HCT116 (cell line): Measurements from ENCODE around the gene ACER3.

Source experiments
- ELF1 ChIP-seq: IDR thresholded peaks from 2 replicates; pipeline ENCODE4 v1.6.1; 2012; ENCODE audit warnings: low read depth, borderline replicate concordance
- EZH2 ChIP-seq: fragments of 200-600 bp; sonication (generic); IDR thresholded peaks from 2 replicates; pipeline ENCODE4 v1.6.1; 2017; ENCODE audit warnings: antibody characterized with exemption, mixed run types
- FOSL1 ChIP-seq: IDR thresholded peaks from 2 replicates; pipeline ENCODE4 v1.6.1; 2012; ENCODE audit warnings: low read depth
- JUND ChIP-seq: IDR thresholded peaks from 2 replicates; pipeline ENCODE4 v1.6.1; 2012
- SRF ChIP-seq: IDR thresholded peaks from 2 replicates; pipeline ENCODE4 v1.6.1; 2012; ENCODE audit warnings: low read depth
- ZBTB33 ChIP-seq: IDR thresholded peaks from 2 replicates; pipeline ENCODE4 v1.6.1; 2011; ENCODE audit warnings: mild to moderate bottlenecking, low read length, moderate library complexity; ENCODE audit not compliant: insufficient replicate concordance; ENCODE audit errors: extremely low read depth
- ZNF274 ChIP-seq: fragments of 200-500 bp; sonication (Bioruptor generic); IDR thresholded peaks from 2 replicates; pipeline ENCODE4 v1.6.1; 2014; ENCODE audit warnings: mild to moderate bottlenecking, low read depth, low read length, inconsistent platforms
- TF ChIP-seq, protein P1 (sequence below), 3 experiments: fragments of 200-600 bp in 1 of 3; sonication (generic) in 1 of 3; IDR thresholded peaks in 2 of 3; conservative IDR thresholded peaks in 1 of 3; 2 replicates each; pipeline ENCODE4 v1.5.1; 2012 to 2017; ENCODE audit warnings: low read depth in 2 of 3, low read length in 2 of 3, antibody characterized with exemption in 1 of 3, borderline replicate concordance in 1 of 3, control low read depth in 1 of 3, mild to moderate bottlenecking in 1 of 3, mixed read lengths in 1 of 3, mixed run types in 1 of 3, moderate library complexity in 1 of 3; ENCODE audit not compliant: insufficient read depth in 1 of 3
- TF ChIP-seq, protein P2 (sequence below): IDR thresholded peaks from 2 replicates; pipeline ENCODE4 v1.6.1; 2012

DNA sequence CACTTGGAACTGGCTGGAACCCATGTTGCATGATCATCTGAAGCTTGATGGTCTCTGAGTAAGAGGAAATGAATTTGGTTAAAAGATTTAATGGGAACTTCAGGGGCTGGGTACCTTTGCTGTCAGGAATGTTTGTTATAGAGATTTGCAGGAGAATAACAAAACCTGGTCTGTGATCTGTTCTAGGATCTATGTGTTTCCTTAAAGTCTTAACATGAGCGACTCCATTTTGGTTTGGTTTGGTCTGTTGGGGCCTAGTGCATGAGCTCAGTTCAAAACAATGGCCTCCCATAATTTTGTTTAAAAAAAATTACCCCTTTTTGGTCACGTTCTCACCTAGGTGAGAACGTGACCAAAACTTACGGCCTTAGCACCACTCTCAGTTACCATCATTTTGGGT is 49.5 kb upstream of the ACER3 start:
- TF ChIP-seq, protein P1, sequence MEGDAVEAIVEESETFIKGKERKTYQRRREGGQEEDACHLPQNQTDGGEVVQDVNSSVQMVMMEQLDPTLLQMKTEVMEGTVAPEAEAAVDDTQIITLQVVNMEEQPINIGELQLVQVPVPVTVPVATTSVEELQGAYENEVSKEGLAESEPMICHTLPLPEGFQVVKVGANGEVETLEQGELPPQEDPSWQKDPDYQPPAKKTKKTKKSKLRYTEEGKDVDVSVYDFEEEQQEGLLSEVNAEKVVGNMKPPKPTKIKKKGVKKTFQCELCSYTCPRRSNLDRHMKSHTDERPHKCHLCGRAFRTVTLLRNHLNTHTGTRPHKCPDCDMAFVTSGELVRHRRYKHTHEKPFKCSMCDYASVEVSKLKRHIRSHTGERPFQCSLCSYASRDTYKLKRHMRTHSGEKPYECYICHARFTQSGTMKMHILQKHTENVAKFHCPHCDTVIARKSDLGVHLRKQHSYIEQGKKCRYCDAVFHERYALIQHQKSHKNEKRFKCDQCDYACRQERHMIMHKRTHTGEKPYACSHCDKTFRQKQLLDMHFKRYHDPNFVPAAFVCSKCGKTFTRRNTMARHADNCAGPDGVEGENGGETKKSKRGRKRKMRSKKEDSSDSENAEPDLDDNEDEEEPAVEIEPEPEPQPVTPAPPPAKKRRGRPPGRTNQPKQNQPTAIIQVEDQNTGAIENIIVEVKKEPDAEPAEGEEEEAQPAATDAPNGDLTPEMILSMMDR (IDR thresholded peaks at IDR 0.05 in 2 of 3, conservative IDR thresholded peaks at IDR 0.05 in 1 of 3; ENCODE audit: borderline replicate concordance in 1 of 3, insufficient read depth in 1 of 3, low read depth in 2 of 3, low read length in 2 of 3), result no peak
- TF ChIP-seq, protein P2, sequence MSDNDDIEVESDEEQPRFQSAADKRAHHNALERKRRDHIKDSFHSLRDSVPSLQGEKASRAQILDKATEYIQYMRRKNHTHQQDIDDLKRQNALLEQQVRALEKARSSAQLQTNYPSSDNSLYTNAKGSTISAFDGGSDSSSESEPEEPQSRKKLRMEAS, result no peak
- no peak for TF ChIP-seq ELF1
- TF ChIP-seq EZH2, result no peak
- no peak for TF ChIP-seq ZNF274
- TF ChIP-seq ZBTB33, result no peak
- TF ChIP-seq SRF, result no peak
- TF ChIP-seq FOSL1, result no peak
- no peak for TF ChIP-seq JUND
